HG03432 (cell line): Measurements from ENCODE around the gene MACROD2.

ENCODE experiments used
- ATAC-seq: cut with Tn5 transposase; IDR thresholded peaks from one replicate; pipeline ENCODE4 v1.9.1; 2021; ENCODE audit warnings: mild to moderate bottlenecking, moderate library complexity; ENCODE audit not compliant: unreplicated experiment

The MACROD2 gene

DNA sequence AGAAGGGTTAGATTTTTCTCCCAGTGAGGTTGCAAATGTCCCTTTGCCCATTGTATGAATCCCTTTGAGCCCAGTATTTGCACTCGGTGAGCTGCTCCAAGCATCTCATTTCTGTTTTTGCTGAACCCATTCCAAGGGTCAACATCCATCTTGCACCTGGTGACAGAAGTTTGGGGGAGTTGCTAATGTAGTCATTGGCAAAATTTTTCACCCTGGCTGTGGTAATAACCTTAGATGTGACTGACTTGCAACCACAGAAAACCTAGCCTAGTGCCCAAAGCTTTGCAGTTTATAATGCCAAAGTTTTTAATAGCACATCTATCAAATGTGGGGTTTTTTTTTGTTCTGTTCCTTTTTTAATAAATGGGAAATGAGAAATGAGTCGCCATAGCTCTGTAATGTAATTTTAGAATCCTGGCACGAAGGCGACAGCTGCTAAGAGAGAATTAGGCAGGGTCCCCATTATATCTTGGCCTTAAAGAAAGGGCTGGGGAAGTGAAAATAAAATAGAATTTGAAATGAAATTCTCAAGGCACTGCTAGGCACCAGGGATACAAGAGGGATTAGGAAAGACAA is 1895.2 kb downstream of the MACROD2 start:
- no peak for ATAC-seq

DNA sequence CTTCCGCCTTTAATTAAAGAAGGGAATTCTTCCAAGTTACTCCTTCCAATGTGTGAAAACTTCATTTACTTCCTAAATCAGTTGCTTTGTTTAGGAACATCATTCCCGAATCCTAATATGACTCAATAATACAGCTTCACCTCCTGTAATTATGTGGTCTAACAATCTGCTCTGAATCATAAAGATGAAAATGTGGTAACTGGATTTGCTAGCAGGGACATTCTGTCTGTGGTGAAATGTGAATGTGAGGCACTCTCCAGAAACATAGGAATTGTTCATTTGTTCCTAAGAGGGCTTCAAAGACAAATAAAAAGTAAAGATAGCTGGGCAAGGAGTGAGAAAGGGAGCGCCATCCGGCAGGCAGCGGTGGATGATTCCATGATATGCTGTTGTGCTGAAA is 1899.8 kb downstream of the MACROD2 start:
- ATAC-seq, result peak; percentile 12

- ATAC-seq, result peak; percentile 94
These were observed 1900.3 kb downstream of the MACROD2 start for GRCh38 chr20:15895560-15896084.

DNA sequence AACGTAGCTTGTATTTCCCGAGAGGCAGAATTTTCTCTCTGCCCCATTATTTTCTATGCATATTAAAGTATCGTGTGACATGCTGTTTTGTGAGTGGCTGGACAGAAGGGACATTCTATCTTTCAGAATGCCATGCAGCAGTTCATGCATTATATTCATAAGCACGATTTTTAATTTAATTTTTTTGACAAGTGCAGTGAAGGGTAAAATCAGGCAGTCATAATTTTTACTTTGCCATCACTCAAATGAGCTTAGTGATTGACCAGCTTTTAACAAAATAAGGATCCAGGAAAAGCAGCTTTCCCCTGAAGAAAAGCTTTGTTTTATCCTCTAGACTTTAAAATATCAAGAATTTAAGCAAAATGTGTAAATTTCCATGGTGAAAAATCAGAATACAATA is 1904.7 kb downstream of the MACROD2 start:
- ATAC-seq, result no peak

DNA sequence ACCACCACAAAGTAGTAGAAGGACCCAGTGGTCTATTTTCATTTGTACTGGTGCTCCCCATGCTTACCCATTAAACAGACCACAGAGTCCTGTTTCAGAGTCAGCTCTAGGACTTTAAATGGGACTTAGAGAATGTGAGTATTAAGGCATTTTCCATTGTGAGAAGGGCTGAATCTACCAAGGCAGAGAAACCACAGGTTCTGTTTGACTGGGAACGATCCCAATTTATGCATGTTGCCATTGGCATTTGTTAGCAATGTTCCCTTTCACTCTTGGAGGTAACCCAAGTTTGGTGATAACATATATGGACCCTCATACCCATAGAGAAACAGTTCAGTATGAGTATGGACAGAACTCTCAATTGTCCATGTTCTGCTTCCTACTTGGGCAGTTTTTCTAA is 1905.1 kb downstream of the MACROD2 start:
- ATAC-seq, result no peak

GRCh38 chr20:15902493-15902892 is 1907.2 kb downstream of the MACROD2 start:
- no peak for ATAC-seq

- ATAC-seq, result no peak
These were observed 1910.3 kb downstream of the MACROD2 start for GRCh38 chr20:15905661-15906060.

GRCh38 chr20:15909995-15910394 is 1914.7 kb downstream of the MACROD2 start:
- no peak for ATAC-seq

GRCh38 chr20:15911581-15911980 is 1916.3 kb downstream of the MACROD2 start:
- no peak for ATAC-seq

- ATAC-seq, result no peak
These were observed 1918.2 kb downstream of the MACROD2 start for GRCh38 chr20:15913391-15914025.

GRCh38 chr20:15916623-15917022 is 1921.3 kb downstream of the MACROD2 start:
- ATAC-seq, result no peak

DNA sequence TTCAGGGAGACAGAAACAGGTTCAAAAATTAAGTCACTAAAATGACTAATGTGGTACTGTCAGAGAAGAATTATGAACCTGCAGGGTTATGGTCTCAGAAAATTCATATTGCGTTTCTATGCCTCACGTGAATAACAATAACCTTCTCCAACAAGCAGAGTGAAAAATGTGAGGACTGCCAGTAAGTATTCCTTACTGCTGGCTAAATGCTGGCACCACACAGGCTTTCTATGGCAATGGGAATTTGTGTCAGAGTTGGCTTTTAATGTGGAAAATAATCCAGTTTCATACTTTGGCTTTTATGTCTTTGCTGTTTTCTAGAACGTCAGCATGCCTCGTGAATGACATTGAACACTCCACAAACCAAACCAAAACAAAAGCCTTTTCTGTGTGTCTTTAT is 1922.0 kb downstream of the MACROD2 start:
- no peak for ATAC-seq

- ATAC-seq, result no peak
These were observed 1923.3 kb downstream of the MACROD2 start for GRCh38 chr20:15918631-15919030.

DNA sequence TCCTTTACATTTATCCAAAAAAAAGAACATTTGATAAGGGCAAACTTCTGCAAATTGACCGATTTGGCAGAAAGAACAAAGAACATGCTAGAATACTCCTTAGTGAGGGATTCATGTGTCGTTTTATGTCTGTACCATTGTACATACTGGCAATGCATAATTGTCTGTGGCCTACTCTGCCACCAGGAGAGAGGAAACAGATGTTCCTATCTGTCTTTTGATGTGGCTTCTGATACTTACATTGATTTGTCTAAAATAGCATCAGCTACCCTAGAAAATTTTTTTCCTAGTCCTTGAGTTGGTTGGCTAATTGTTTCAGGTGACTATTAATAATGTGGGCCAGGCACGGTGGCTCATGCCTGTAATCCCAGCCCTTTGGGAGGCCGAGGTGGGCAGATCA is 1923.8 kb downstream of the MACROD2 start:
- ATAC-seq, result no peak

- no peak for ATAC-seq
These were observed 1926.6 kb downstream of the MACROD2 start for GRCh38 chr20:15921930-15922329.

- ATAC-seq, result peak; percentile 47
These were observed 1927.2 kb downstream of the MACROD2 start for GRCh38 chr20:15922556-15922955.

- ATAC-seq, result peak; percentile 86
These were observed 1927.9 kb downstream of the MACROD2 start for GRCh38 chr20:15923030-15923776.

- ATAC-seq, result no peak
These were observed 1929.2 kb downstream of the MACROD2 start for GRCh38 chr20:15924556-15924955.

DNA sequence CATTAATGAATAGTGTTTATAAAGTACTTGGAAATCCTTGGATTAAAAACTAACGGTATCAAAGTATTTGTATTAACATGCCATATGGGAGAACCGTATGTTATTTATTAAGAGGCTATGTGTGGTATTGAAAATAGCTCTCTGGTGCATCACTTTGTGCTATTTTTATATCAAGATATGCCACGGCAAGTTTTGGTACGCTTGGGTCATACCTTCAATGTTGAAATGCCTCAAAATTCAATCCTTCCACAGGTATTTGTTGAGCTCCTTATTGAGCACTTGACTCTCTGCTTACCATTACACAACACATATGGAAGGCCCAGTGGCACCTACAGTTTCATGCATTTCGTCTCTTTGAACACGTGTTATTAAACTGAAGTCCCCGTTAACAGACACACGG is 1930.1 kb downstream of the MACROD2 start:
- no peak for ATAC-seq

- no peak for ATAC-seq
These were observed 1932.8 kb downstream of the MACROD2 start for GRCh38 chr20:15927893-15928650.

DNA sequence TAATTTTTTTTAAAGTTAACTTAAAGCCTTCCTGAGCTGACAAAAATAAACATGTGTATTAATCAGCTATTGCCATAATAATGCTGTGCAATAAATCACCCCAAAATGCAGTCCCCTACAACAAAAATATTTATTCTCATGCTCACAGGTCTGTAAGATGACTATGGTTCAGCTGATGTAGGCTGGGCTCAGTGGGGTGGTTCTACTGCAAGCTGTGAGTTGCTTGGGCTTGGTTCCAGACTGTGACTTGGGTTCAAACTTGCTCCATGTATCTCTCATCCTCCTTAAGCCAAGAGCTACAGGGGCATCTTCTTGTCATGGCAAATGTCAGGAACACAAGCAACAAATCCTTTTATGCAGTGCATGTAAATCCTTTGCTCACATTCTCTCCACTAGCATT is 1933.6 kb downstream of the MACROD2 start:
- no peak for ATAC-seq
